ENCODE measurements around the gene TMEM108.
A peak's percentile ranks its signal among the peaks of the same experiment; 100 is the strongest.

Gene TMEM108

DNA sequence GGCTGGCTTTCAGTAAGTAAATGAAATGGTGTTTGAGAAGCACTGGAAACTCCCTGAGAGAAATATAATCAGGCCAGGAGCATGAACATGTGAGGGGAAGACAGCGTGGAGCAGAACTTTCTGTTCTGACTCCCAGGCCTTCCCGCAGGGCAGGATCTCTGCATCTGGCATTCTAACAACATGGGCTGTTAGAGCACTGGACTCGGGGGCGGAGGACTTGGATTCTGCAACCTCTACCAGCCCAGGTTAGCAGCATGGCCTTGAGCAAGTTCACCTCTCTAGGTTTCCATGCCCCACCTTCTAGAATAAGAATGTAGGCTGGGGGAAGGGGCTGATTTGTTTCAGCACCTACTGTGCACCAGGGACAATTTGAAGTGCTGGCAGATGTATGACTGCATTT lies 349.1 kb downstream of the TMEM108 start:
- in situ Hi-C loops (cut with MboI; ENCODE audit: low pct_unique_long_range_greater_than_20kb, low sequenced_read_pairs) = loop anchor here (10.0 to 25.0 kb wide), 2 partner anchors 350 to 653 kb away; partner anchors contain the start of gene TMEM108

DNA sequence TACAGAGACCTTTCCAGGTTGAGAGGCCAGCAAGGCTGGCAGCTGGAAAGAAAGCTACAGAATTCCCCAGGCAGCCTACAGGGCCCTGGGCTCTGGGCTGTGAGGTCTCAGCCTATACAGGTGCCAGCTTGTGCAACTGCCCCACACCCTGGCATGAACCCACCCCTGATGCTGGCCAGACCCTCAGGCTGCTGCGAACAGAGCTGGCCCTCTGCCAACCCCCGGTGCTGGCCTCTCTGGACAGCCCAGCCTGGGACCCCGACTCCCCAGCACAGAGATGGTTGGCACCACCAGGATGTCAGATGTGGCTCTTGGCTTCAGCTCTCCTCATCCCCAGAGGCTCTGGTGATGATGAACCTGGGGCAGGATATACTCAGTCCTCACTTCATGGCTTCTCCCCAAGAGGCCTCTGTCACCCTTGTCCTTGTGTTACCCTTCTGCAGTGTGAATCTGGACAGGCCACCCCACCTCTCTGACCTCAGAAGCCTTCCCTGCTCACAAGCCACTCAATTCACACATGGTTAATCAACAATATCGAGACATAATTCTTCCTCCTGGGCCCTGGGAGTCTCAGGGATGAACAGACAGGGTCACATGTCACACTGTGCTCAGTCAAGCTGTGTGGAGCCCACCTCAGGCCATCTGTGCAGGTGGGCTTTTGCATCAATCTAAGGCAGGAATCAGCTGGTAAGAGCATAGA lies 350.7 kb downstream of the TMEM108 start:
- in situ Hi-C loops (cut with MboI; ENCODE audit: low pct_unique_long_range_greater_than_20kb, low sequenced_read_pairs) = loop anchor here (10.0 to 25.0 kb wide), 2 partner anchors 352 to 654 kb away; partner anchors contain the start of gene TMEM108
- DNase-seq = no peak

More for the DNA sequence above, 349.1 kb downstream of the TMEM108 start:
- no peak for DNase-seq

DNA sequence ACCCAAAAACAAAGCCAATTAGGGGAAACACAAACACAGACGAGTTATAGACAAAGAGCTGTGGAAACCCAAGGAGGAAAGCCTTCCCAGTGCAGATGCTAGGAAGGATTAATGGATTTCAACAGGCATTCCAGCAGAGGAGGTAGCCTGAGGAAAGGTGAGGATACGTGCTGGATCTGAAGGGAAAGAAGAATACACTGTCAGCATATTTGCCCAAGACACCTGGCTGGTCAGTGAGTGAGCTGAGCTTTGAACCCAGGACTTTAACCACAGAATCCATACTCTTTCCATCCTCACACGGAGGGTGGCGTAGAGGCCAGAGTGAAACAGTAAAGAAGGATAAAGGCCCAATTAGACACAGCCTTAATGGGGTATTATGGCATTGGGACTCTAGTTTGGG lies 352.5 kb downstream of the TMEM108 start:
- in situ Hi-C loops (cut with MboI; ENCODE audit: low pct_unique_long_range_greater_than_20kb, low sequenced_read_pairs) = loop anchor here (25.0 kb wide), 1 partner anchor 353 kb away; the partner anchor contains the start of gene TMEM108

DNA sequence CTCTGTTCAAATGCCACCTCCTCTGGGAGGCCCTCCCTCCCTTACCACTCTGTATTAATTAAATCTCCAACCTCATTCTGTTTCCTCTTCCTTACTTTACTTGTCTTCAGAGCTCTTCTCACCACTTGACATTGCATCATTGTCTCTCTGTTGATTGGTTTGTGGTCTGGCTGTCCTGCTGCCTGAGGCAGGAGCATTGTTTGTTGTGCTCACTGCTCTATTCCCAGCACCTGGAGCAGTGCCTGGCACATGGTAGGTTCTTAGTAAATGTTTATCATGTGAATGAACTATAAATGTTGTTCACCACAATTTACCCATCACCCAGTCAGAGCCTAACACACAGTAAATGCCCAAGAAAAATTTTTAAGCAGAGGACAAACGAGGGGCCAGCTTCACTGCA lies 355.0 kb downstream of the TMEM108 start:
- in situ Hi-C loops (cut with MboI; ENCODE audit: low pct_unique_long_range_greater_than_20kb, low sequenced_read_pairs) = loop anchor here (25.0 kb wide), 1 partner anchor 356 kb away; the partner anchor contains the start of gene TMEM108
- peak; percentile 6 for DNase-seq

More for the DNA sequence above, 352.5 kb downstream of the TMEM108 start:
- no peak for DNase-seq

DNA sequence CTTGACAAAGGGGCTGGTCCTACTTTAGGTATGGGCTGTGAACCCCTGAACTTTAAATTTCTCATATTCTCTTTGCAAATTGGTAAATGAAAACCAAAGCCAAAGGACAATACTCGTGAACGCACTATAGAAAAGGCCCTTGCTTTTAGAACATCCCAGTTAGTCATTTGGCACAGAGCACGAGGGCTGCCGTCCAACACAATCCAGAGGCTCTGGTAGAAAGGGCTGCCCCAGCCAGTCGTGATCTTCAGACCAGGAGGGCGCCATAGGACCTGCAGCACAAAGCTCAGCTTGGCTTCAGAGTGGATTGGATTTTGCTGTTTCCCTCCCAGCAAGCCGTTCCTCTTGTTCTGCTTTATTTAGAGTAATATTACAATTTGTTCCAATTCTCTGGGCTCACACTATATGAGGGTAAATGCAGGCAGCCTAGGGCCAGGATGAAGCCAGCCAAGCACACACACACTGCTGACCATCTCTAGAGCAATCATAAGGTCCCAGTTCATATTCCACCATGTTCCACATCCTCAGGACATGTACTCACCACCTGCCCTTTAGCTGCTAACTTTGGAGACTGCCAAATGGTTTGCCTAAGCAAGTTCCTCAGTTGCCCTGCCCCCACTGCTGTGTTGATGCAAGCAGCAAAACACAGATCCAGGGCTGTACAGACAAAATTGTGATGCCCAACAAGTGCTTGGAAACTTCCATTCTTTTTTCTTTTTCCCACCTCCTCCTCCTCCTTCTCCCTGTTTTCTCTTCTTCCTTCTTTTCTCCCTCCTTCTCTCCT lies 355.7 kb downstream of the TMEM108 start:
- in situ Hi-C loops (cut with MboI; ENCODE audit: low pct_unique_long_range_greater_than_20kb, low sequenced_read_pairs) = loop anchor here (25.0 kb wide), 1 partner anchor 357 kb away; the partner anchor contains the start of gene TMEM108
- DNase-seq = no peak

DNA sequence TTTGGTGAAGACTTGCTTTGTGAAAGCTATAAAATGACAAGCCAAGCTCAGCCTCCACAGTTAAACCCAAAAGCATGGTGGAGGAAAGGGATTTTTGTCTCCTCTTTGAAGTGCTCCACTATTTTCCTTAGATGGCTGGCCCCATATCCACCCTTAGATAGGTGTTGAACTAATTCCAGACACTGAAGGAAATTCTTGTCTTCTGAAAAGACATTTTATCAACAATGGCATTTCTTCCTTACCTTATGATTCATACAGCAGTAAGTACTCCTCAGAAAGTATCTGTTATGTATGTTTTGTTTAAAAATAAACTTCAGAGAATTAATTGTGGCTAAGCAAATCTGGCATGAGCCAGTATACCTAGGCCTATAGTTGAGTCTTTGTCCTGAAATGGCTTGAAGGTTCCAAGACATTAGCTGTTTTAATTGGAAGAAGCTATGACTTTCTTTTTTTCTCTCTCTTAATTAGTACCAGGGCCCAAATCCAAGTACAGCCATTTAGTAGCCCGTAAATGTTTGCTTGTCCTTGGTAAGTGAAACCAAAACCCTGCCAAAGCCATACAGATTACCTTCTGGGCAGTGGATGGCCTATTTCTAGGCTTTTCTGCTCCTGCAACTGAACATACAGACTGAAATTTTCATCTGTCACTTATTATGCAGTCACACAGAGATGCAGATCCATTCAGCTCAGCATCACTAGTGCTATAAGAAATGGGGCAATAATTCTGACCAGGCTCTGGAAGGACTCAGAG lies 356.5 kb downstream of the TMEM108 start:
- no peak for DNase-seq
- in situ Hi-C loops (cut with MboI; ENCODE audit: low pct_unique_long_range_greater_than_20kb, low sequenced_read_pairs) = loop anchor here (25.0 kb wide), 1 partner anchor 357 kb away; the partner anchor contains the start of gene TMEM108

DNA sequence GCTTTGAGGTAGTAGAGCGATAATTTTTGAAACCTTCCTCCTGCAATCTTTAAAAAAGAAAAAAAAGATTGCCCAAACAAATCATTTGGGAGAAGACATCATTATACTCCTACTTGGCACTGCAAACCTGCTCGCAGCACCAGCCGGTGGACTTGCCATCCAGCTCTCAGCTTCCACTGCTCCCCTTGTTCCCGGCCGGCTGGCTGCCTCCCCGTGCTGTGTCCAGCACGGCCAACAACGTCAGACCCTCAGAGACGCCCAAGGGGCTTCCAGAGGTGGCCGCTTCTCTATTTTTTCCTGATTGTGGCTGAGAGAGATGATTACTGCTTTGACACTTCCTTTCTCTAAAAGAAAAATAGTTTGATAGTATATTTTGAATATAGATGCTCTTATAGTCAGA lies 358.7 kb downstream of the TMEM108 start:
- in situ Hi-C loops (cut with MboI; ENCODE audit: low pct_unique_long_range_greater_than_20kb, low sequenced_read_pairs) = loop anchor here (25.0 kb wide), 1 partner anchor 360 kb away; the partner anchor contains the start of gene TMEM108

DNA sequence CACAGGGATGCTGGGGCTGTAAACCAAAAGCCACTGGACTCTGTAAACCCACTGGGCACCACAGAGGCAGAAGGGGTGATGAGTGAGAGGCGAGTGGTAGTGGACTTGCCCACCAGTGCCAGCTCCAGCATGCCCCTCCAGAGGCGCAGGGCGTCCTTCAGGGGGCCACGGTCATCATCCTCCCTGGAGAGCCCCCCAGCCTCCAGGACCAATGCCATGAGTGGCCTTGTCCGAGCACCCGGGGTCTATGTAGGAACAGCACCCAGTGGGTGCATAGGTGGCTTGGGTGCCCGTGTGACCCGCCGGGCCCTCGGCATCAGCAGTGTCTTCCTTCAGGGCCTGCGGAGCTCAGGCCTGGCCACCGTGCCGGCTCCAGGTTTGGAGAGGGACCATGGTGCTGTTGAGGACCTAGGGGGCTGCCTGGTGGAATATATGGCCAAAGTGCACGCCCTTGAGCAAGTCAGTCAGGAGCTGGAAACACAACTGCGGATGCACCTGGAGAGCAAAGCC lies 361.9 kb downstream of the TMEM108 start, which contains the start of gene BFSP2:
TSS of gene BFSP2 (plus strand) at position 51 of the 510 bp plus-strand sequence. CDS start at position 79, 28 bp downstream.
- DNase-seq = no peak
- in situ Hi-C loops (cut with MboI; ENCODE audit: low pct_unique_long_range_greater_than_20kb, low sequenced_read_pairs) = no loop called here

More for the DNA sequence above, 358.7 kb downstream of the TMEM108 start:
- no peak for DNase-seq

DNA sequence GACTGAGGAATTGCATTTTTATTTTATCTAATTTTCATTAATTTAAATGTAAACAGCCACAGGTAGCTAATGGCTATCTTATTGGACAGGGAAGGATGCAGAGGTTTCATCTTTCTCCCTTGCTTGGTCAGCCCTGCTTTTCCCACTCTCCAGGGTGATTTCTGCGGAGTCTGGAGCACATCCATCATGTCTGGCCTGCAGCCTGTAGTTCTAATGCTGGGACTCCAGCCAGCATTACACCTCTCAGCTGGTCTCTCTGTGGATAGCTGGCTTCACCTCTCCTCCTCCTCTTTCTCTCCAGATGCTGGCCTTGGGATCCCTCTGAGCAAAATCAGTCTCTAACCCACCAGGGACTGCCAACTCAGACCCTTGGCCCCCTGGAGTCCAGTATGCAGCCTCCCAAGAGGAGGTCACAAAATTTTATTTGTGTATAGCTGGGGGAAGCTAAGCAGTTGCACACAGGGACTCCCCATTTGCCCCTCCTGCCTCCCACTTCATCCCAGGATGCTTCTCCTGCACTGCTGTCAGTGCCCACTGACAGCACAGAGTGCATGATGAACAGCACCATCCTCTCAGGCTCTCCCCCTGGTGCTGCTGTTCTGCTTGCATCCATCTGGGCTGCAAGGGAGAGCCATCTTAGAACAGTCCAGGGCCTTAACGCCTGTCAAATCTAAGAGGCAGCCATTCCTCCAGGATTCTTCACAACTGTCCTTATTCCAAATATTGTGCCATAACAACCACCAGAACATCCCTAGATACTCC lies 363.4 kb downstream of the TMEM108 start:
- in situ Hi-C loops (cut with MboI; ENCODE audit: low pct_unique_long_range_greater_than_20kb, low sequenced_read_pairs) = no loop called here

DNA sequence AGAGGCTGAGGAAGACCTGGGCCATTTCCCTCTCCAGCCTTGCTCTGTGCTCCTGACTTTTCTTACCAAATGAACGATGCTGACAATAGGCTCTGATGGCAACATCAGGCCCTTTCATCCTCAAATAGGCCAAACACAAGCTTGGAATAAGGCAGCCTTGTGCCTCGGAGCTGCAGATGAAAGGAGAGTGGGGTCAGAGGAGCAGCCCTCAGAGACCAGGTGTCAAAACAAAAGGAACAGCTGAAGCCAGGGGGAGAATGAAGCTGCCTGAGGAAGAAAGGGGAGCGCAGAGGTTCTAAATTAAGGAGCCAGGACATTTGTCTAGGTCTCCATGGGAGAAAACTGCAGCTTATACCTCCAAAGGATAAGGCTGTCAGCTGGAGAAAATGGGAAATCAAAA lies 366.7 kb downstream of the TMEM108 start:
- in situ Hi-C loops (cut with MboI; ENCODE audit: low pct_unique_long_range_greater_than_20kb, low sequenced_read_pairs) = no loop called here
- no peak for DNase-seq

More for the DNA sequence above, 363.4 kb downstream of the TMEM108 start:
- no peak for DNase-seq

DNA sequence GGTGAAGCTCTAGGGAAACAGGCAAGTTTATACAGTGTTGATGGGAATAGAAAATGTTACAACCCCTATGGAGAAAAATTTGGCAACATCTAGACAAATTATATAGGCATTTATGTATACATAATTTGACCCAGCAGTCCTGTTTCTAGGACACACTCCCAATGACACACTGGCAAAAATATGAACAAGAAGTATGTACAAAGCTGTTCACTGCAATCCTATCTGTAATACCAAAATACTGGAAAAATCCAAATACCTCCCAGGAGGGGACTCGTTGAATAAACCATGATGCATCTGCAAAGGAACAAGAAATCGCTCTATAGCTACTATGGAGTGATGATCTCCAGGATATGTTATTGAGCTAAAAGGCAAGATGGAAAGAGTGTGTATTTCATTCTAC lies 370.2 kb downstream of the TMEM108 start:
- in situ Hi-C loops (cut with MboI; ENCODE audit: low pct_unique_long_range_greater_than_20kb, low sequenced_read_pairs) = no loop called here
- no peak for DNase-seq

DNA sequence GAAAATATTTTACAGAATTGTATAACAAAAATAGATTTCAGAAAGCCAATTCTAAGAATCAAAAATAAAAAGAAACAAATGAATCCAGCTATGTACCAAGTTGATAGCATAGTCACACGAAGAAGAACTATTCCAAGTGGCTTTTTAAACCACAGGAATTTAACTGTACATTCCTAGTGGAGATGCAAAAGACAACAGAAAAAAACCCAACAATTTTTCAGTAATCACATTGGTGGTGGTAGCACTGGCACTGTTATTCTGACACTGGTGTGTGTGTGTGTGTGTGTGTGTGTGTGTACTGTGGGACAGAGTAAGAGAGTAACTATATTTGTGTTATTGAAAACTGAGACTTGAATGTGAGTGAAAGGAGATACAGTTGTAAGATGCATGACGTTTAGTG lies 370.8 kb downstream of the TMEM108 start:
- DNase-seq = no peak
- in situ Hi-C loops (cut with MboI; ENCODE audit: low pct_unique_long_range_greater_than_20kb, low sequenced_read_pairs) = no loop called here

DNA sequence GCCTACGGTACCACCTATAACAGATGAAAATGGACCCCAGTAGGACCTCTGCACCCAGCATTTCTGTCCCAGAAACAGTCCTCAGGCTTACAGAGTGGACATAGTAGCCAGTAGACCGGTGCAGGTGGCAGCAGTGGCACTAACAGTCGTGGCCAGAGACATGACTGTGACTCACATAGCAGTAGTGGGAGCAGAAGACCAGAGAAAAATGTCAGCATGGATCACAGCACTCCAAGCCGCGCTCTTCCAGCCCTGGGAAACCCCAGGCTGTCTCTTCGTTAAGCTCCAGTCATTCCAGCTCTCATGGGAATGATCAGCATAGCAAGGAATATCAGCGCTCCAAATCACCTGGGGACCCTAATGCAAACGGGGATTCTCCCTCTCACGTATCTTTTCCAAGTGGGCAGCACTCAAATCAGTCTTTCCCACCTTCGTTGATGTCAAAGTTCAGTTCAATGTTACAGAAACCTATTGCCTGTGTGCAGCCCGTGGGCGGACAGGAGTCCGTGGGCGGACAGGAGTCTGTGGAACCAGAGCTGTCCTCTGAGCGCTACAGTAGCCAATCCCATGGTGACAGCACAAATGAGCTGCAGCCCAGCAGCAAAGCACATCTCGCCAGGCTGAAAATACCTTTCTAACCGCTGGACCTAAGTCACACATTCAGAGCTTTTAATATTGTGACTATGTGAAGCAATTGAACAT lies 372.2 kb downstream of the TMEM108 start:
- in situ Hi-C loops (cut with MboI; ENCODE audit: low pct_unique_long_range_greater_than_20kb, low sequenced_read_pairs) = no loop called here
- DNase-seq = no peak

DNA sequence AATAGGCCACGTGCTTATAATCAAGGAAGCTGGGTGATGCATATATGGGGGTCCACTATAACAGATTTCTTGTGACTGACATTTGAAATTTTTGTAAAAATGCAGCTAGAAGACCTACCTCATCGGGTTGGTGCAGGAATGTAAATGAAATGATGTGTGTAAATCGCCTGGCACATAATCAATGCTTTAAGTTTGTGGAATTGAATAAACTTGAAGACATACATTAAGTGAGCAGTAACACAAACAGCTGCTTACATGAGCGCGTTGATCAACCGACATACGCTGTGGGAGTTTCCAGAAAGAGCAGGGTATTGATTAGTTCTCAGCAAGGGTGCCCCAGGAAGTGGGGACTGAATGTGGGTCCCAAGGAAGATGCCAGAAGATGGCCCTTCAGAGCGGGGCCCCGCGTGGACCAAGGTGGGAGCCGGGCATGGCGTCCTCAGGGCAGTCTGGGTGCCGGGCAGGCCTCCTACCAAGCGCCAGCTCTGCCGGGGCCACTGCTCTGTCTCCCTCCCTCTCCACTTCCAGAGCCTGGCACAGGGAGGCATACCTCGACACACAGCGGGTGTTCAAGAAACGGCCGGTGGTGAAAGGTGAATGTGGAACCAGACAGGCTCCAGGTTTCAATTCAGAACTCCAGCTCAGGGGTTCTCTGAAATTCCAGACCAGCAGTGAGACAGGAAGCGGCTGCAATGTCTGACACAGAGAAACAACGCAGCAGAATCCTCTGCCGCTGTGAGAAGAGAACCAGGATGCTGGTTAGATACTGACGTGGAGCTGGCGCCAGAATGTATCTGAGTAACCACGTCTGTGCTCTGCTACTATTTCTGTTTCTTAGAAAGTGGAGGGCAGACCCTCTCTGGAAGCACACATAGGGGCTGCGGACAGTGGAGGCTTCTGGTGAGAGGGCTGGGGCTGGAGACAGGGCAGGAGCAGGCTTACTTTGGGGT lies 374.3 kb downstream of the TMEM108 start:
- DNase-seq = no peak
- in situ Hi-C loops (cut with MboI; ENCODE audit: low pct_unique_long_range_greater_than_20kb, low sequenced_read_pairs) = no loop called here

DNA sequence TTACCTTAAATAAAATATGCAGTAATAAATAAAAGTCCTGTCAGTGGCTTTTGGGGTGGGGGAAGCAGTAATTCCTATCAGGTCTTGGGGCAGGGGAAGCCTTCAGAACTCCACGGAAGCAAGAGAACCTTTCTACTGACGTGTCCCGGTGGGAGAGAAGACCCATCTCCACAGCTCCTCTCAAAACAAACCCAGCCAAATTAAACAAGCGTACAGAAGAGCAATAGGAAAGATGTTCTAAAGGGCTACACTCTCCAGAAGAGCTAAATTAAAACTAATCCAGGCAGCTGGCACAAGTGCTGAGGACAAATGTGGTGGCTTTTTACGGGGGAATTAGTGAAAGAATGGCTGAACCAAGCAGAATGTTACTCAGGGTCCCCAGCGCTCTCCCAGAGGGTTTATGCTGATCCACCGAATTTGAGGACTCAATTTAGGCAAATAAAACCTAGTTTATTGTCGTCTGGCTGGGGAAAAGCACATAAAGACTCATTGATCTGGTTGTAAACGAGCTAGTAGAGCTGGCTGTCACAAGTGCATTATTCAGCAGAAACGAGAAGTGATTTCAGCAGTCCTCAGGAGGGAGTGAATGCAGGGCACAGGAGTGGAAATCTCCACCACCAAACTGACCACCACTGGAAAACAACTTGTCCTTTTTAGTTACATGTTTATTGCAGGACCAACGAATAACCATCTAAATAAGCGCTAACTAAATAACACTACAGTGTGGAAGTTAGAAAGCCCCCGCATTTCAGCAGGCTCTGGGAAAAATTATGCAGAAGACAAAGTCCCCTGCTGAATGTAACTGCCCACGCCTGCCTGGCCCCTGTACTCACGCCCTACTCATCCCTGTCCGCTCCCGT lies 375.2 kb downstream of the TMEM108 start:
- peak; percentile 24 for DNase-seq

DNA sequence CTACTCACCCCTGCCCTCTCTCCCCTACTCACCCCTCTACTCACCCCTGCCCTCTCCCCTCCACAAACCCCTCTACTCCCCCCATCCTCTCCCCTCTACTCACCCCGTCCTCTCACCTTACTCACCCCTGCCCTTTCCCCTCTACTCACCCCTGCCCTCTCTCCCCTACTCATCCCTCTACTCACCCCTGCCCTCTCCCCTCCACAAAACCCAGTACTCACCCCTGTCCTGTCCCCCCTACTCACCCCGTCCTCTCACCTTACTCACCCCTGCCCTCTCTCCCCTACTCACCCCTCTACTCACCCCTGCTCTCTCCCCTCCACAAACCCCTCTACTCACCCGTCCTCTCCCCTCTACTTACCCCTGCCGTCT lies 375.8 kb downstream of the TMEM108 start:
- in situ Hi-C loops (cut with MboI; ENCODE audit: low pct_unique_long_range_greater_than_20kb, low sequenced_read_pairs) = no loop called here
- DNase-seq = no peak

More for the DNA sequence above, 375.2 kb downstream of the TMEM108 start:
- in situ Hi-C loops (cut with MboI; ENCODE audit: low pct_unique_long_range_greater_than_20kb, low sequenced_read_pairs) = no loop called here

Data from KBM-7 (cell line).